GM12892 (cell line): ENCODE data around the gene NDRG4.

Experiments used
- POLR2A ChIP-seq: IDR thresholded peaks from 2 replicates; pipeline ENCODE4 v1.6.1; 2011; ENCODE audit warnings: low read depth, low read length, control low read depth
- POLR2AphosphoS5 ChIP-seq: IDR thresholded peaks from 2 replicates; pipeline ENCODE4 v1.6.1; 2011; ENCODE audit warnings: low read depth, low read length, control low read depth

DNA sequence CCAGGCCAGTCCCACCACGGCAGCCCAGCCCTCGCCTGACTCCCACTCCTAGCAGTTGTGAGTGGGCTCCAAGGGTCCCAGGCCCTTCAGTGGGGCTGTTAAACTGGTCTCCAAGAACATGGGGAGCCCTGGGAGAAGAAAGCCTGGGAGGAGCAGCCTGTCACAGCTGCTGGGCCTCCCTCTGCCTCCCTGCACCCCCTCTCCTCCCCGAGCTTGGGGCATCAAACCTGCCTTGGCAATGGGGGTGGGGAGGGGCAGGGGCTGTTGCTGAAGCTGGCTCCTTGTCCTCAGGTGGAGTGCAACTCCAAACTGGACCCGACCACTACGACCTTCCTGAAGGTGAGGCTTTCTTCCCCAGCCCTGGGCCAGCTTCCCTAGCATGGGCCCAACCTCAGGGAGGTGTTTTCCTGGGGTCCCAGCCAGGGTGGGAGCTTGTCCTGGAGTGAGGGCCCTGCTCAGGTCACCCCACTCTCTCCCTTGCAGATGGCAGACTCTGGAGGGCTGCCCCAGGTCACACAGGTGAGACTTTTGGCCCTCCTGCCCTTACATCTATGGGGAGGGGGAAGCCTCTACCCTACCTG is 8.8 kb downstream of the NDRG4 start:
- TF ChIP-seq POLR2AphosphoS5 = no peak
- no peak for TF ChIP-seq POLR2A
